Pancreas (tissue), 10 donors: Measurements from ENCODE around the gene MXRA7. TPM values are rescaled to one million over a fixed set of nuclear protein-coding genes. Genes with fewer than 3 reads are reported as not detected.

Experiments used
- ATAC-seq, 4 donors: fragments of 200-7000 bp; cut with Tn5 transposase; one replicate each; pipeline versions ENCODE4 v1.8.0 to v1.9.1; 2020; ENCODE audit warnings: mild to moderate bottlenecking in 4 of 4, moderate library complexity in 4 of 4
- DNase-seq, 6 donors: peaks; one replicate each; pipeline ENCODE4 v3.0.0-alpha.2; 2020
- FAIRE-seq: peaks from 2 replicates; lab custom pipeline; 2012; peaks lifted over from hg19 to GRCh38; lab: Jason Lieb, UNC
- H3K27ac ChIP-seq, 4 donors: fragments of 200-600 bp; sonication (generic); 1 replicate in 3 of 4; 2 replicates in 1 of 4; pipeline versions ENCODE4 v1.5.0 to v1.8.0; 2020
- H3K27me3 ChIP-seq, 4 donors: fragments of 200-600 bp; one replicate each; pipeline ENCODE4 v1.8.0; 2021
- H3K36me3 ChIP-seq, 3 donors: fragments of 200-600 bp; sonication (generic) in 1 of 3; one replicate each; pipeline versions ENCODE4 v1.5.0 to v1.8.0; 2020 to 2021
- H3K4me1 ChIP-seq, 3 donors: fragments of 200-600 bp; one replicate each; pipeline ENCODE4 v1.8.0; 2021
- H3K4me3 ChIP-seq, 4 donors: fragments of 200-600 bp; sonication (generic) in 2 of 4; one replicate each; pipeline versions ENCODE4 v1.5.0 to v1.8.0; 2020 to 2021
- H3K9me3 ChIP-seq, 4 donors: fragments of 200-600 bp; one replicate each; pipeline ENCODE4 v1.8.0; 2021
- WGBS, 2 donors: extraction: QIAGEN DNeasy Blood & Tissue Kit; methylation state at CpG; one replicate each; pipeline ENCODE4 v1.1.7; 2013; 5-methylcytosine and 5-hydroxymethylcytosine counted together
- intact Hi-C, 3 donors: fragments of 100-400 bp; cut with DNase I; formaldehyde crosslinking; loops; one replicate each; pipeline versions ENCODE4 v1.11.1 to v1.14.2; 2022
- polyA plus RNA-seq, 2 donors: library from polyadenylated mRNA; stranded (reverse); fragments of 200-250 nt; gene quantifications; one replicate each; pipeline ENCODE4 v1.2.3, GENCODE V29; 2013
- total RNA-seq, 6 donors: library from RNA; stranded (reverse); fragmentation: NEBNext Ultra II Directional in 4 of 6; extraction: Animal tissue kit (Norgen Biotek cat#: 25700) in 4 of 6; gene quantifications; one replicate each; pipeline versions ENCODE4 v1.2.1 to v1.2.4, GENCODE V29; 2021 to 2023
- TF ChIP-seq, protein P1 (sequence below), 4 donors: fragments of 200-600 bp; sonication (generic) in 3 of 4; IDR thresholded peaks; one replicate each; pipeline versions ENCODE4 v1.5.0 to v1.8.0; 2021; ENCODE audit warnings: antibody characterized with exemption in 4 of 4
- donor health status: healthy with polysubstance abuse.
- donor health status: DM: no; HTN: no; CAD: no; lungs with moderate emphysema.
- donor health status: DM: no; HTN: no; CAD: no.
- donor health status: control.
- donor health status: control.
- donor health status: Bipolar disorder and iron deficiency.
- donor health status: DM: yes; HTN: yes; CAD: no.
- donor health status: DM: no; HTN: no; CAD: no.
- donor health status: DM: no; HTN: no; CAD: no.
- donor health status: DM: yes; HTN: yes; CAD: no.

MXRA7 gene
- total and polyA plus RNA-seq, 8 donors, result 32.0 to 137 (median 44.7) TPM

DNA sequence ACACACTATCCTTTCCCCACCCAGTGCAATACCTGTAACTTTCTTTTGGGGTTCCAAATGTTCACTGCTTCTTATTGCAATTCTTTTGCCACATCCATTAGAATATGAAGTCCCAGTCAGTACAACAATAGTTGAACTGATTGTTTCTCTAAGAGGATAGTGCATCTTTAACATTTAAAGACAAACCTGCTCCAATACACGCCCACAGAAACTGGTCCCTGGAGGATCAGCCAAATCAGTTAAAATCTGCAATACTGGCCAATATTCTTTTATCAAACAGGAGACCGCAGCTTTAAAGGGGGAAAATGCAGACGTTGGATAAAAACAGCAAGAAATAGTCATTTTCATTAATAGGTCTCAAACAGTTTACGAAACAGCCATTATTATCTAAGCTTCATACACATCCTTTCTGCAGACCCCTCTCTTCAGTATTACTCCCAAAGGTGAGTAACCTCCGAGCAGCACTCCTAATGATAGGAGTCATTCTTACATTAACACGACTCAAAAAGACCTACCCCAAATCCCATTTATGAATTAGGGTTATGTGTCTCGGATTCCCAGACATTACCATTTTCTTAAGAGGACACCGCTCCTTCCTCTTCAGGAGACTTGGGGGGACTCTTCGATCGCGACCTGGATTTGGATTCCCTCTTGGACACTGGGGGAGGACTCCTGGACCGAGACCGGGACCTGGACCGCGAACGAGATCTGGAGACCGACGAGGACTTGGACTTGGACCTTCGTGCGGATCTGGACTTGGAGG, 25.0 kb upstream of the MXRA7 start:
- intact Hi-C loops, result no loop called here
- H3K4me3 ChIP-seq, result peak overlapping the region; percentile 91 to 98 (median 94)
- no peak for DNase-seq
- TF ChIP-seq, protein P1, sequence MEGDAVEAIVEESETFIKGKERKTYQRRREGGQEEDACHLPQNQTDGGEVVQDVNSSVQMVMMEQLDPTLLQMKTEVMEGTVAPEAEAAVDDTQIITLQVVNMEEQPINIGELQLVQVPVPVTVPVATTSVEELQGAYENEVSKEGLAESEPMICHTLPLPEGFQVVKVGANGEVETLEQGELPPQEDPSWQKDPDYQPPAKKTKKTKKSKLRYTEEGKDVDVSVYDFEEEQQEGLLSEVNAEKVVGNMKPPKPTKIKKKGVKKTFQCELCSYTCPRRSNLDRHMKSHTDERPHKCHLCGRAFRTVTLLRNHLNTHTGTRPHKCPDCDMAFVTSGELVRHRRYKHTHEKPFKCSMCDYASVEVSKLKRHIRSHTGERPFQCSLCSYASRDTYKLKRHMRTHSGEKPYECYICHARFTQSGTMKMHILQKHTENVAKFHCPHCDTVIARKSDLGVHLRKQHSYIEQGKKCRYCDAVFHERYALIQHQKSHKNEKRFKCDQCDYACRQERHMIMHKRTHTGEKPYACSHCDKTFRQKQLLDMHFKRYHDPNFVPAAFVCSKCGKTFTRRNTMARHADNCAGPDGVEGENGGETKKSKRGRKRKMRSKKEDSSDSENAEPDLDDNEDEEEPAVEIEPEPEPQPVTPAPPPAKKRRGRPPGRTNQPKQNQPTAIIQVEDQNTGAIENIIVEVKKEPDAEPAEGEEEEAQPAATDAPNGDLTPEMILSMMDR (IDR thresholded peaks at IDR 0.05), result no peak
- peaks cover 23 to 31% (median 29%) of the 10 kb centered on the region in 3 donors for H3K4me1 ChIP-seq
- ATAC-seq, result no peak
- H3K36me3 ChIP-seq, result peaks cover 0 to 40% (median 10%) of the 10 kb centered on the region in 3 donors
- no peak for FAIRE-seq
- peak overlapping the region; percentile 95 to 99 (median 97) for H3K27ac ChIP-seq
- no peaks in the 10 kb centered on the region for H3K9me3 ChIP-seq
- no peaks in the 10 kb centered on the region for H3K27me3 ChIP-seq
- WGBS, 2 donors, result 1% methylated on average over 20 of the region's 20 CpGs

DNA sequence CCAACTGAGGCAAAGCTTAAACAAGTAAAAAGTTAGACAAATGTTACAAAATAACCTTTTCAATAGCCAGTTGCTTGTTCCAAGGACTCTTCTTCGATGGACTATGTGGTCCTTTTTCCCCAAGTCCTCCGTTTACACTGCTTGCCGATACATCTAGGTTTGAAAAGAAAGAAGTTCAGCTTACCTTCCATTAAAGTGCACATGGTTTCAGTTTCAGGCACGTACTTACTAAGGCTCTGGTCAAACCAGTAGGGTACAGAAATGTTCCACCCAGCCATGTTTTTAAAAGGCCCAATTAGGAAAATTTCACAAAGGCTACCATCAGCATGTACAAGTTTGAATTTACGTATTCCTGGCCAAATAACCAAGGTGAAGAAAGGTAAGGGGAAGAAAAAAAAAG, 24.2 kb upstream of the MXRA7 start:
- Histone ChIP-seq H3K27me3 (no peaks in the 10 kb centered on the region), H3K27ac (peak overlapping the region in 2 of 4 donors; percentile 97 to 99), H3K36me3 (peaks cover 0 to 40% (median 10%) of the 10 kb centered on the region in 3 donors), H3K9me3 (no peaks in the 10 kb centered on the region), H3K4me1 (peaks cover 23 to 31% (median 29%) of the 10 kb centered on the region in 3 donors), H3K4me3 (peak overlapping the region in 3 of 4 donors; percentile 91 to 98 (median 93))
- intact Hi-C loops, result no loop called here
- FAIRE-seq, result no peak
- ATAC-seq, result no peak
- WGBS, 2 donors, result 3 to 9% methylated on average over 5 of the region's 5 CpGs
- TF ChIP-seq, protein P1 (IDR thresholded peaks at IDR 0.05), result no peak
- no peak for DNase-seq

DNA sequence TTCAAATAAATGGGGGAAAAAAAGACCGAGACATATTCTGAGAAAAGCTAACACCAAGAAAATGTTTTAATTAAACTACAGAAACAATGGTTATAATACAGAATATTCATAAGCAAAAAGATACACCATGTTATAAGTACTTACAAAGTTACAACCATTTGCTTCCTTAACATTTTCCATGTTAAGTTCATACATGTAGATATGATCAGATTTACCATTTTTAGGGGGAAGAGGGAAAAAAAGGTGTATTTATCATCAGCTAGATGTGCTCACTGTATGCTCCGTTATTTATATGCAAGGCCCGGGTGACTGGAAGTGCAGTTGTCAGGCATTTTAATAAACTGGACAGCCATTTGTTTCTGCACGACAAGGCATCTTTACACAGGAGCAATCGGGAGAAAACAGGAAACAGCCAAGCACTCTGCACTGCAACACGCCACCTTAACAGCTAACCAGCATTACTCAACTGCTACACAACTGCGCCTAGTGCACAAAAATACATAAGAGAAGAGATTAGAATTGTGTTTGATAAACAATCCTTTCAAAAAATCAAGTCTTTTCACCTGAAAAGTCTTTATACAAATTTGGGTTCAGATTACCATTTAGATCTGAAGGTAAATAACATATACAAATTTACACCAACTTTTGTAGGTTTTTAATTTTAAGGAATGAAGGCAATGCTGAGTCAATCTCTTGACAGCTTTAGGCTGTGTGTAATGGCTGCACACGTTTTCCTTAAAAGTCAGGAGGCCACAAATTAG, 23.5 kb upstream of the MXRA7 start:
- intact Hi-C loops, result no loop called here
- Histone ChIP-seq H3K27ac (peak overlapping the region in 2 of 4 donors; percentile 97 to 99), H3K36me3 (peaks cover 0 to 40% (median 10%) of the 10 kb centered on the region in 3 donors), H3K9me3 (no peaks in the 10 kb centered on the region), H3K4me1 (peaks cover 23 to 31% (median 29%) of the 10 kb centered on the region in 3 donors), H3K4me3 (peak overlapping the region in 3 of 4 donors; percentile 91 to 98 (median 93)), H3K27me3 (no peaks in the 10 kb centered on the region)
- TF ChIP-seq, protein P1 (IDR thresholded peaks at IDR 0.05), result no peak
- WGBS, 2 donors, result 17 to 18% methylated on average over 8 of the region's 8 CpGs
- no peak for ATAC-seq
- DNase-seq, result no peak
- FAIRE-seq, result no peak

DNA sequence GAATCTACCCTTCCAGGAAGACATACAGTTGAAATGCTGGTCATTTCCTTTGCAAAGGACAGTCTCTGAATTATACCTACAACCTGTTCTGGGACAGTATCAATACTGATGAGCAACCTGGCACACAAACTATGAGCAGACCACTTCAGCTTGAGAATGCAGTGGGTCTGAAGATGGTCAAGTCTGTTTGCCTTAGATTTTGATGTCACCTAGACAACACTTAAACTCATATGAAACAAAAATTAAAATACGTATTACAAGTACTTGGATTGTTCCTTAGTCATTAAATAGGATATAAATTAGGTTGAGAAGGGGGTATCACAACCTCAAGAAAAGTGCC, 22.8 kb upstream of the MXRA7 start:
- H3K9me3 ChIP-seq, result no peaks in the 10 kb centered on the region
- 65 to 82% methylated on average over 1 of the region's 1 CpG for WGBS, 2 donors
- no peaks in the 10 kb centered on the region for H3K27me3 ChIP-seq
- ATAC-seq (no peak), DNase-seq (no peak), FAIRE-seq (no peak)
- TF ChIP-seq, protein P1 (IDR thresholded peaks at IDR 0.05), result no peak
- no peak overlapping the region for H3K27ac ChIP-seq
- H3K4me1 ChIP-seq, result peaks cover 16 to 31% (median 29%) of the 10 kb centered on the region in 3 donors
- peak overlapping the region in 1 of 4 donors; percentile 93 for H3K4me3 ChIP-seq
- intact Hi-C loops, result no loop called here
- H3K36me3 ChIP-seq, result peaks cover 0 to 40% (median 10%) of the 10 kb centered on the region in 3 donors
